CD14-positive monocyte (primary cell): ENCODE results near the gene NXPH2. TPM values are rescaled to one million over a fixed set of nuclear protein-coding genes. Genes with fewer than 3 reads are reported as not detected.

Experiments
- DNase-seq, 3 donors: peaks; one replicate each; pipeline ENCODE4 v3.0.0-alpha.2; 2011 to 2022
- H2AFZ ChIP-seq: 2 replicates; pipeline ENCODE4 v1.6.0; 2012; ENCODE audit warnings: mild to moderate bottlenecking, low read depth, low read length, inconsistent platforms; ENCODE audit not compliant: insufficient read depth, poor library complexity, severe bottlenecking
- H3K27ac ChIP-seq, 2 donors: 1 replicate in 1 of 2; 2 replicates in 1 of 2; pipeline ENCODE4 v1.5.1; 2012 to 2013; ENCODE audit warnings: low read length in 2 of 2, control low read depth in 1 of 2, inconsistent platforms in 1 of 2, low read depth in 1 of 2, mild to moderate bottlenecking in 1 of 2
- H3K27me3 ChIP-seq, 2 donors: one replicate each; pipeline versions ENCODE4 v1.6.0 to v1.6.1; 2011 to 2013; ENCODE audit warnings: low read length in 2 of 2; ENCODE audit not compliant: control insufficient read depth in 2 of 2, insufficient read depth in 2 of 2
- H3K36me3 ChIP-seq, 2 donors: replicated peaks in 1 of 2; 1 replicate in 1 of 2; 2 replicates in 1 of 2; pipeline versions ENCODE4 v1.5.1 to v1.6.1; 2012 to 2013; ENCODE audit warnings: low read length in 2 of 2, control low read depth in 1 of 2, inconsistent platforms in 1 of 2, mild to moderate bottlenecking in 1 of 2; ENCODE audit not compliant: insufficient read depth in 2 of 2, control insufficient read depth in 1 of 2
- H3K4me1 ChIP-seq, 2 donors: 1 replicate in 1 of 2; 2 replicates in 1 of 2; pipeline versions ENCODE4 v1.5.1 to v1.6.1; 2012 to 2013; ENCODE audit warnings: low read length in 2 of 2, control low read depth in 1 of 2, inconsistent platforms in 1 of 2, mild to moderate bottlenecking in 1 of 2, moderate library complexity in 1 of 2; ENCODE audit not compliant: insufficient read depth in 2 of 2, control insufficient read depth in 1 of 2
- H3K4me2 ChIP-seq: replicated peaks from 2 replicates; pipeline ENCODE3; 2012; ENCODE audit warnings: low read length, moderate library complexity, mild to moderate bottlenecking; ENCODE audit not compliant: poor library complexity, severe bottlenecking; ENCODE audit errors: extremely low read depth
- H3K4me3 ChIP-seq, 3 experiments: fragments of 200-600 bp in 1 of 3; sonication (generic) in 1 of 3; replicated peaks in 1 of 3; 1 replicate in 2 of 3; 2 replicates in 1 of 3; pipeline ENCODE4 v1.5.1; 2011 to 2013; ENCODE audit warnings: low read length in 3 of 3, mild to moderate bottlenecking in 3 of 3, control low read depth in 2 of 3, low read depth in 2 of 3, inconsistent platforms in 1 of 3, moderate library complexity in 1 of 3
- H3K79me2 ChIP-seq: 2 replicates; pipeline ENCODE4 v1.6.0; 2012; ENCODE audit warnings: mild to moderate bottlenecking, control low read depth, inconsistent platforms, low read length, moderate library complexity; ENCODE audit not compliant: insufficient read depth
- H3K9ac ChIP-seq: 2 replicates; pipeline ENCODE4 v1.6.0; 2017; ENCODE audit warnings: low read length, mild to moderate bottlenecking; ENCODE audit not compliant: insufficient read depth, poor library complexity, severe bottlenecking
- H3K9me3 ChIP-seq, 2 donors: replicated peaks in 1 of 2; 1 replicate in 1 of 2; 2 replicates in 1 of 2; pipeline versions ENCODE4 v1.5.1 to v1.6.1; 2012 to 2013; ENCODE audit warnings: low read length in 2 of 2, control low read depth in 1 of 2; ENCODE audit not compliant: control insufficient read depth in 1 of 2, insufficient read depth in 1 of 2
- H4K20me1 ChIP-seq: 2 replicates; pipeline ENCODE4 v1.6.0; 2012; ENCODE audit warnings: mild to moderate bottlenecking, low read length, control low read depth, moderate library complexity; ENCODE audit not compliant: insufficient read depth
- H3K27ac Mint-ChIP-seq, 7 donors: one replicate each; pipeline ENCODE4 v1.8.0; 2020; ENCODE audit warnings: mild to moderate bottlenecking in 7 of 7, mixed read lengths in 7 of 7, moderate library complexity in 6 of 7, inconsistent platforms in 2 of 7
- H3K27me3 Mint-ChIP-seq, 3 donors: one replicate each; pipeline ENCODE4 v1.8.0; 2021 to 2022; ENCODE audit warnings: low read depth in 3 of 3, mild to moderate bottlenecking in 3 of 3, mixed read lengths in 3 of 3, moderate library complexity in 3 of 3, inconsistent platforms in 1 of 3
- H3K36me3 Mint-ChIP-seq, 2 donors: one replicate each; pipeline ENCODE4 v1.8.0; 2020; ENCODE audit warnings: mixed read lengths in 2 of 2, inconsistent platforms in 1 of 2, mild to moderate bottlenecking in 1 of 2
- H3K4me1 Mint-ChIP-seq: one replicate; pipeline ENCODE4 v1.8.0; 2020; ENCODE audit warnings: mild to moderate bottlenecking, mixed read lengths
- H3K4me3 Mint-ChIP-seq, 2 donors: one replicate each; pipeline ENCODE4 v1.8.0; 2020; ENCODE audit warnings: mild to moderate bottlenecking in 2 of 2, mixed read lengths in 2 of 2, moderate library complexity in 1 of 2
- H3K9me3 Mint-ChIP-seq, 7 donors: one replicate each; pipeline ENCODE4 v1.8.0; 2020 to 2022; ENCODE audit warnings: mixed read lengths in 7 of 7, mild to moderate bottlenecking in 6 of 7, moderate library complexity in 6 of 7, inconsistent platforms in 2 of 7
- WGBS: methylation state at CpG from one replicate; pipeline ENCODE4 v1.1.5; 2013; ENCODE audit warnings: missing lambda C conversion rate; ENCODE audit not compliant: insufficient coverage; 5-methylcytosine and 5-hydroxymethylcytosine counted together
- intact Hi-C, 2 donors: fragments of 100-400 bp; cut with micrococcal nuclease; formaldehyde crosslinking; loops; one replicate each; pipeline versions ENCODE4 v1.15.0 to v1.15.1; 2023
- polyA minus RNA-seq: library from RNA; depleted of rRNA, polyadenylated mRNA; stranded (reverse); fragments of >200 nt; gene quantifications from 2 replicates; pipeline ENCODE4 v1.2.3, GENCODE V29; 2012
- polyA plus RNA-seq, 3 donors: library from polyadenylated mRNA; depleted of rRNA in 1 of 3; unstranded in 2 of 3; stranded (reverse) in 1 of 3; fragments of 300-500 nt in 2 of 3; fragments of >200 nt in 1 of 3; fragmentation: Illumina TruSeq in 2 of 3; gene quantifications; 1 replicate in 2 of 3; 2 replicates in 1 of 3; pipeline ENCODE4 v1.2.3, GENCODE V29; 2012 to 2021
- total RNA-seq, 12 experiments: library from RNA in 1 of 12; stranded (reverse) in 1 of 12; fragments of 120-200 nt in 1 of 12; gene quantifications; one replicate each; pipeline ENCODE4 v1.2.4 and lab custom pipeline; 2013 to 2026; ENCODE audit warnings: mixed read lengths in 6 of 12, inconsistent platforms in 1 of 12
- TF ChIP-seq, protein P1 (sequence below): fragments of 200-600 bp; IDR thresholded peaks from one replicate; pipeline ENCODE4 v1.8.0; 2022; ENCODE audit warnings: antibody characterized with exemption, mild to moderate bottlenecking

The NXPH2 gene
- not detected for total RNA-seq (2013)
- polyA plus RNA-seq (not detected), polyA minus RNA-seq (not detected in 2 replicates), total RNA-seq (lab: John Stamatoyannopoulos, UW) (0 to 0.58 (median 0) reads per million in 11 experiments)

- Mint-ChIP-seq H3K27me3 (peaks cover 50 to 60% (median 52%) of the 10 kb centered on the region in 3 donors), H3K4me3 (peak within 1 kb of the TSS in 1 of 2 donors; percentile 76), H3K9me3 (peaks cover 0 to 9% (median 2%) of the 10 kb centered on the region in 7 donors), H3K36me3 (peaks cover 0 to 3% of the 10 kb centered on the region in 2 donors), H3K27ac (peak within 1 kb of the TSS in 1 of 7 donors; percentile 35), H3K4me1 (peaks cover 8% of the 10 kb centered on the region)
- DNase-seq: no peak
- WGBS: under 1% methylated on average over 48 of the region's 58 CpGs
- no peak within 1 kb of the TSS for H2AFZ ChIP-seq
- H3K27me3 ChIP-seq: peaks cover 64 to 75% of the 10 kb centered on the region in 2 donors
- no peak within 1 kb of the TSS for H3K4me3 ChIP-seq
- H3K9ac ChIP-seq: no peak within 1 kb of the TSS
- TF ChIP-seq, protein P1, sequence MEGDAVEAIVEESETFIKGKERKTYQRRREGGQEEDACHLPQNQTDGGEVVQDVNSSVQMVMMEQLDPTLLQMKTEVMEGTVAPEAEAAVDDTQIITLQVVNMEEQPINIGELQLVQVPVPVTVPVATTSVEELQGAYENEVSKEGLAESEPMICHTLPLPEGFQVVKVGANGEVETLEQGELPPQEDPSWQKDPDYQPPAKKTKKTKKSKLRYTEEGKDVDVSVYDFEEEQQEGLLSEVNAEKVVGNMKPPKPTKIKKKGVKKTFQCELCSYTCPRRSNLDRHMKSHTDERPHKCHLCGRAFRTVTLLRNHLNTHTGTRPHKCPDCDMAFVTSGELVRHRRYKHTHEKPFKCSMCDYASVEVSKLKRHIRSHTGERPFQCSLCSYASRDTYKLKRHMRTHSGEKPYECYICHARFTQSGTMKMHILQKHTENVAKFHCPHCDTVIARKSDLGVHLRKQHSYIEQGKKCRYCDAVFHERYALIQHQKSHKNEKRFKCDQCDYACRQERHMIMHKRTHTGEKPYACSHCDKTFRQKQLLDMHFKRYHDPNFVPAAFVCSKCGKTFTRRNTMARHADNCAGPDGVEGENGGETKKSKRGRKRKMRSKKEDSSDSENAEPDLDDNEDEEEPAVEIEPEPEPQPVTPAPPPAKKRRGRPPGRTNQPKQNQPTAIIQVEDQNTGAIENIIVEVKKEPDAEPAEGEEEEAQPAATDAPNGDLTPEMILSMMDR: no peak
- H3K4me1 ChIP-seq: no peaks in the 10 kb centered on the region
- no peaks in the 10 kb centered on the region for H4K20me1 ChIP-seq
- no peaks in the 10 kb centered on the region for H3K36me3 ChIP-seq
- H3K9me3 ChIP-seq: peaks cover 0 to 12% of the 10 kb centered on the region in 2 donors
- H3K27ac ChIP-seq: no peak within 1 kb of the TSS
- H3K79me2 ChIP-seq: no peaks in the 10 kb centered on the region
- H3K4me2 ChIP-seq: no peak within 1 kb of the TSS
- intact Hi-C loops: no loop called here
Measured at GRCh38 chr2:138779781-138780445, at the start of gene NXPH2. Gene NXPH2, minus strand, starts transcription at chr2:138780390. Its CDS starts 149 bp downstream, at chr2:138780241.

DNA sequence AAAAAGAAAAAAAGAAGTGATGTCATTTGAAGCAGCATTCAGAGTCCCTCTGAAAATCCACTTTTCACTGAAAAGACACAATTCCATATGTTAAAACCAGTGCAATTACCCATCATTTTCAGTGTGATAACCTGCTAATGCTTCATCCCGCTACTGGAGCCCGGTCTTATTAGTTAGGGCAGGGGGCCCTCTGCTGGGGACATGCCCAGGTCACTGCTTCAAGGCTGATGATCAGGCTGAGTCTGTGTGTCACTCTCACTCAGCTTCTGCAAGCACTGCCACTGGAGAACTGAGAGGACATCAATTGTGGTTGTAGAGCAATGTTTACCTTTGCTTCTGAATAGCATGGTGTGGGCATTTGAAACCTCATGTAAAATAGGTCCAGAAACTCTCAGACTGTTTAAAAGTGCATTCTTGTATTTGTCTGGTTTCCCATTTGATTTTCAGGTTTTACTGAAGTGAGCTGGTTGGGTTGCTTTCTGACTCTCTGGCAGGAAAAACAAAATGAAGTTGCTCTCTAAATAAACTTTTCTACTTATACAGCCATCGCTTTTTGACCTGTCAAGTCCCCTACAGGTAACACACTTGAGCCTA lies 49.2 kb upstream of the NXPH2 start:
- TF ChIP-seq, protein P1: peak; percentile 26
- no peak overlapping the region for H3K27ac Mint-ChIP-seq

More for the DNA sequence above, 49.2 kb upstream of the NXPH2 start:
- no peak overlapping the region for H3K4me3 Mint-ChIP-seq
- Histone ChIP-seq H3K36me3 (no peaks in the 10 kb centered on the region), H3K4me2 (no peak overlapping the region), H3K9me3 (no peaks in the 10 kb centered on the region), H3K27me3 (no peaks in the 10 kb centered on the region), H2AFZ (no peak overlapping the region), H4K20me1 (no peaks in the 10 kb centered on the region), H3K79me2 (no peaks in the 10 kb centered on the region), H3K4me1 (peaks cover 8% of the 10 kb centered on the region in 2 donors), H3K4me3 (no peak overlapping the region), H3K27ac (no peak overlapping the region), H3K9ac (no peak overlapping the region)
- peaks cover 14% of the 10 kb centered on the region for H3K4me1 Mint-ChIP-seq
- peaks cover 0 to 1% (median 0%) of the 10 kb centered on the region in 3 donors for H3K27me3 Mint-ChIP-seq
- H3K36me3 Mint-ChIP-seq: no peaks in the 10 kb centered on the region
- no peaks in the 10 kb centered on the region for H3K9me3 Mint-ChIP-seq
- WGBS: 17% methylated on average over 1 of the region's 3 CpGs
- intact Hi-C loops: loop anchor here (5.0 kb wide), 2 partner anchors 917 to 922 kb away; no protein-coding TSS in a partner anchor
- DNase-seq: peak; percentile 9 to 28 (median 21)
